Activated CD4-positive, alpha-beta T cell treated with anti-CD3 and anti-CD28 coated beads for 1 hour (primary cell): ENCODE data around the gene DOK6.

Experiments used
- DNase-seq: peaks from one replicate; pipeline ENCODE4 v3.0.0-alpha.2; 2020

DOK6 gene

DNA sequence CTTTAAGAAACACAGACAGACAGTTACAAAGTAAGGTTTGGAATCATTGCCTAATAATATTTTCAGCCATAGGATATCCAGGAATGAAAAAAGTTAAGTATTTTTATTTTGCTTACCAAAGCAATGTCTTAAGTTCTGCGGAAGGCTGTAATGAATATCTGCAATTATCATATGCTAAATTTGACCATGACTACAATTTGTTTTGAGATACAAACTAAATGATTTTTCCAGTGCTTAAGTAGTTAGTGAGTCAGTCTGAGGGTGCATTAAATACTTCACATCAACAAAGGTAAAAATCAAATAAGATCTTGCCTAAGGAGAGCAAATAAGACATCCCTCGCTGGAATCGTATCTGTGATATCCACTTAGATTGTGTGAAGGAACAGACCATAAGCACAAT, 297.0 kb downstream of the DOK6 start:
- DNase-seq = no peak

DNA sequence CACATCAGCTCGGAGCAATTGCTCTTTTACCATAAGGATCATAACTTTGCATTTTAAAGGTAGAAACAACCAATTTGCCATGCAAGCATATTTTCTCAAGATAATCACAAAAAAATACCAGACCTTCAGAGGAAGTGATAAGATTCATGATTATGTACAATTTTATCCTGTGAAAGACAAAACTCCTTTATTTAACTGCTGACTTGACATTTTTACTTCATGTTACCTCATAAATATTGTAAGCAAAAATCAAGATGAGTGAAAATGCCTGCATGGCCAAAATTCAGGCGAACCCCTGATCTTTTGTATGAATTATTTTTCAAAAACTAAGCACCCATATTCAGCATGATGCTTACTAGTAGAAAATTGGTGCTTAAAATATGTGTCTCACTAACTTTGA, 300.6 kb downstream of the DOK6 start:
- no peak for DNase-seq

DNA sequence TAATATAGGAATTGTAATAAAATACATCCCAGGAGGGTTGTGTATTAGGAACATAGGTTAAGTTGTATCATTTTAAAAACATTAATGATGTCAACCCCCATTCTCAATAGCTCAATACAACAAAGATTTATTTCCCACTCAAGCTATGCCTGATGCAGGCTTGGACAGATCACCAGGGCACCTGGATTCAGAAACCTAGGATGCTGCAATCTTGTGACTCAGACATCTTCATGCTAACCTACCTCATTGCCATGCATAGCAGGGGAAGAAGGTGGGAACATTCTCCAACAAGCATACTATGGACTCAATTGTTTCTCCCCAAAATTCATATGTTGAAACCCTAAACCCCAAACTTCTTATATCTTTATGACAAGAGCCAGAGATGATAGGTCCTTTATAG, 302.8 kb downstream of the DOK6 start:
- DNase-seq = no peak

DNA sequence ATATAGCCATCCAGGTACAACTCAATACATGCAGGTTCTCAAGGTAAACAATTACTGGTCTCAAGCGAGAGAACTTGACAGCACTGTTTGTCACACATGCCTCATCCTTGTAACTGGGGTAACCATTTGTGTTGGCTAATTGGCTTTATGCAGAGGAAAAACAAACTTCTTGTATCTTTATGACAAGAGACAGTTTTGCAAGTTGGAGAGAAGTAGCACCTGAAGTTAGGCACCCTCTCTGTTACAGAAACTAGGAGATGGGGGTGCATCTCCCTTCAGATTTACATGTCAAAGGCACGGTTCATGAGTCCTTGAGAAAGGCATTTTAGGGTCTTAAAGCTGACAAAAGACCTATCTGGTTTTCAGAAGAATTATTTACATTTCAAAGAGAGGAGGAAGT, 305.3 kb downstream of the DOK6 start:
- DNase-seq = no peak

DNA sequence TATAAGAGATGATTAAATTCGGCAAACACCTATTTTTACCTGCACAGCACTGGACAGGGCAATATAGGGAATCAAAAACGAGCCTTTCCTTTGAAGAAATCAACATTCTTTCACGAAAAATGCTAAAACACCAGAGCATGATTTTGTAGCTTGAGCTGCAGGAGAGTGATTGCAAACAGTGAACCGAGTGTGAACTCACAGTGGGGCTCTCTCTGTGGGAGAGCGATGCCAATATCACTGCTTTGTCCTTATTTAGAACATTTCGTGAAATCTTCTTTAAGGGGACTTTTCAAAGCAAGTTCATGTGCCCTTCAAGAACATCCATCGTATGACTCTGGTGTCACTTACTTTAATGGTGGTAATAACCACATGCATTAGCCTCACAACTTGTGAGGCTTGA, 308.2 kb downstream of the DOK6 start:
- no peak for DNase-seq

DNA sequence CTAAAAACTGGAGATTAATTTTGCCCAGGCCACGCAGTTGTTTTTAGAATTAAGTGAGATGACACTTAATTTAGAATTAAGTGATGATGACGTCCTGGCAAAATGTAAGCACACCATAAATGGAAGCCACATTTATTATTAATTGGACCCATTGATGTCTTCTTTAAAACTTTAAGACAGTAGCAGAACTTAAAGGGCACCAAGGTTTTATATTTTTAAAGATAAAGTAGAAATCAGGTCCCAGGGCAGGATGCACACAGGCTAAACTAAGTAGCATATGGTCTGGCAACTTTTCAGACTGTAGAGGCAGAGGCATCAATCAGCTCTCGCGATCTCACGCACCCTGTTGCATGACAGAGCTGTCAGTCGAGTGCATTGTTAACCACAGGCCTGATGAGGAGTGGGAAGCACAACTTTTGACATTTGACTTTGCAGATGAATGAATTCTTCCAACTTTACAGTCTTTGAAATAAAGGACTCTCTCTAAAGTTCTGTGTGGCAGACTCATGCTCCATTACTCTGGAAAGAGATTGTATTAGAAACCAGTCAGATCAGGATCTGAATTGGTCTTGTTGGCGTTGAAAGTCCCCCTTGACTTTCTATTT, 314.6 kb downstream of the DOK6 start:
- no peak for DNase-seq

DNA sequence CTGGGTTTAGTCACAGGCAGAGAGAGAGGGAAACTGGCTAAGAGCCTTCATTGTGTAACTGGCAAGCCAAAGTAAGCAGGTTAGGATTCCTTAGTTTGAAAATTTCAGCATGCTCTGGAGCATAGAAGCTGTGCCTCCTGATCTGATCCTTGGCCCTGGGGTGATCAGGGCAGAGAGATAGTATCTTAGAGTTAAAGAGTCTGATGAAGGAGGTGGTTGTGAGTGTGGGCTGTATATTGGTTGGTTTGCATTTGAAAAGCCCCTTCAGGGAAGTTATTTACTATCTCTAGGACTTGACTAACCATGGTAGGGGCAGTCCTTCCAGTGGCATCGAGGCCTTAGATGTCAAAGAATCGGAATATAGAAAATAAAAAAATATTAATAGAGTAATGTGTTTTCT, 316.9 kb downstream of the DOK6 start:
- no peak for DNase-seq

DNA sequence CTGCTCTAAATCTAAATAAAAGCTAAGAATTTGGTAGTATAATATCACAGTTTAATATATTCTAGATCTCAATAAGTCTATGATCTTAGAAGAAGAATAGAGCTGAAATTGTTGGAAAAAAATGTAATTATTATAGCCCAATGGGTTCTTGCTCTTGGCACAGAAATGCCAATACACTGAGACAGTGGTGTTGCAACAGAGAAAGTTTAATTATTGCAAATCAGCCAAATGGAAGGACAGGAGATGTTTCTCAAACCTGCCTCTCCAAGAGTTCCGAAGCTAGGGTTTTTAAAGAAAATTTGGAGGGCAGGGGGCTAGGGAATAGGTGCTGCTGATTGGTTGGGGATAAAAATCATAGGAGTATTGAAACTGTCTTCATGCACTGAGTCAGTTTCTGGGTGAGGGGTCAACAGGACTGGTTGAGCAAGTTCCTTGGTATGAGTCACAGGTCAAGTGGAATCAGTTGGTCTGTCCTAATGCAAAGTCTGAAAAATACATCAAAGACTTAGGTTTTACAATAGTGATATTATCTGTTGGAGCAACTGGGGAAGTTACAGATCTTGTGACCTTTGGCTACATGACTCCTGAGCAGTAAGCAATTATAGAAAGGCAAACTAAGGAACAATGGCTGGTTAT, 318.3 kb downstream of the DOK6 start:
- no peak for DNase-seq

DNA sequence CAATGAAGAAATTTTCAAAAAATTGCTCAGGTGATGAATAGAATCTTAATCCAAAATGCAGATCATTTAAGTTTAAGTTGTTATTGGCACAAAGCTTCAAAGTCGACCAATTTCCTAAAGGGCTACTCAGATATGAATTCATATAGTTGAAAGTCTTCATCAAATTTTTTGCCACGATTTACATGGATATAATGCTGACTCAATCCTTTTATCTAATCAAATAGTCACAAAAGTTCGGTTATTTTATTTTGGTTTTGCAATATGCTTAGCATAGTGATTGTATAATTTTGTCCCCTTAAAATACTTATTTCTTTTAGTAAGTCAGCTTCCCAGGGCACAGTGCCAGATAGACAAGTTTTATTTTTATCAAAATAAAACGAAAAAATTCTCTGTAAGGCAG, 319.7 kb downstream of the DOK6 start:
- DNase-seq = no peak

DNA sequence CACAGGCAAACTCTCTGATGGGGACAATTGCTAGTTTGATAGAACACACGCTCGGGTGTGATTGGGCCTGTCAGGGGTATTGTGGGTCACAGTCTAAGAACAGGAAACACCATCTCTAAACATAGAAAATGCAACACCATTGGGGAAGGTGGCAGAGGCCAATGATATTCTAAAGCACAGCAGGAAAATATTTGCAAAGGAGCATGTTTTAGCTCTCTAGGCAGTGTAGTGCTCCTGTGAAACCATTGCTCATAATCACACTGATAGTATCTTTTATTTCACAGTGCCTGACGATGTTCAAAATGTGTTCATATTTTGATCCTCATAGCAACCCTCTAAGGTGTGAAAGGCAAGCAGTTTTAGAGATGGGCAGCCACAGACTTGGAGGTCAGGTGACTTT, 322.7 kb downstream of the DOK6 start:
- no peak for DNase-seq

DNA sequence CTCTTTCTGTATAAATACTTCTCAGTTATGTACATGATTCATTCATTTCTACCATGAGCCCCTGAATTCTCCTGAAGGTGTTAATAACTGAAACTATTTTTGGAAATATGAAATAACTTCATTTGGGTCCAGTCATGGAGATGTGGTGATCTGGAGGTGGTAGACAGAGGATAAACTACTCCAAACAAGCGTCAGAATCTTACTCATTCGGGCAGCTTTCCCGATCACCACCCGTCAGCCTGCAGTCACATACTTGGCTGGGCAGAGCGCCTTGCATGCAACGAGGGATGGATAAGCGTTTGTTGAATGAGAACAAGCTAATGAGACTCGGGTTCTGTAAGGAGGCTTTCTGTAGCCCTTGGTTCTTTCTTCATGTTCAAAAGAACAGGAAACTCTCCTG, 324.3 kb downstream of the DOK6 start:
- DNase-seq = no peak

DNA sequence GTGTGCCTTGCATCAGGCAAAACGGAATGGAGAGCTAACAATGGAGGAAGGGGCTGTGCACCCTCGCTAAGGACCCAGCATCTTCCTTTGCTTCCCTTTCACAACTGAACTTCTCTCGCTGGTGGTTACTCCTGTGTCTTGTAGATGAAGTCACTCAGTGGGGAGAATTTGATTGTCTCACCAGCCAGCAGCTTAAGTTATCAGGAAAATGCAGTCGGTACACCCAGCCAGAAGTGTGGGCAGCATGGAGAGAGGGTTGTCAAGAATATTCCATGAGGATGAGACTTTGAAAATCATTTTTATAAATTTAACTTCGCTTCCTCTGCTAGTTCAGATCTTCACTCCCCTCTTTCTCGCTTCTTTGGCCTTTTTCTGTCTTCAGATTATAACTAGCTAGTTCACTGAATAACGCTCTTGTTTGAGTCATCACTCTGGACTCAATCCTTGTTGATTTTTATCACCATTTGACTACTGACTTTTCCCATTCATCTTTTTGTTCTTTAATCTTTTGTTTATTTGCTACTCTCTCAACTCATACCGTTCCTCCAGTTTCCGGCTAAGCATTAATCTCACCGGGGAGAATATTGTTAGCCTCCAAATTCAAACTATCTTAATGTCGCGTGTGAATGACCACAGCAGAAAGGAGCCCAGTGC, 325.3 kb downstream of the DOK6 start:
- DNase-seq = no peak

DNA sequence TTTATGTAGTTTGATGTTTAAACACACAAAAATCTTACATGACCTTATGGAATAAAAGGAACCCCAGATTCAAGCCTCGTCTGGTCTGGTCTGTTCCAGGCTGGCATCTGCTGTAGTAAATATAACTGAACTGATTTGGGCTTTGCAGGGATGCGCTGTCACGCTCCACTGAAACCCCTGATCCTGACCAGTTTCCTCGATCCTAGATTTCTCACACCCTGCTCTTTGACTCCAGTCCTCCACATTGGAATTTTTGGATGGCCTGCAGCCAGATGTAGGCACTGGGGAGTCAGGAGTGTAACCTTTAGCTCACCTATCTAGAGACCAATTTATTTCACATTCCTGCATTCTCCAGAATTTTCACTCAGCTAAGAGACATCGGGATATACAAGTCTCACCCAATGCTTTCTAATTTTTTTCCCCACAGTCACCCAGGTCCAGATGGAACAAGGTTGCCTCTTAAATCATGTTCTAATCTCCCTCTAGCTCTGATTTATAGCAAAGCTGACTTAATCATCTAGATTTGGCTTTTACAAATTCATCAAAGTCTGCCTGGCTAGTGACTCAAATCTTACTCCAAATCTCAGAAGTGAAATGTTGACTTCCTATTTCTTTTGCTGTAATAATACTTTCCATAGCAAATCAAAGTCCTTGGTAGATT, 327.4 kb downstream of the DOK6 start:
- no peak for DNase-seq

DNA sequence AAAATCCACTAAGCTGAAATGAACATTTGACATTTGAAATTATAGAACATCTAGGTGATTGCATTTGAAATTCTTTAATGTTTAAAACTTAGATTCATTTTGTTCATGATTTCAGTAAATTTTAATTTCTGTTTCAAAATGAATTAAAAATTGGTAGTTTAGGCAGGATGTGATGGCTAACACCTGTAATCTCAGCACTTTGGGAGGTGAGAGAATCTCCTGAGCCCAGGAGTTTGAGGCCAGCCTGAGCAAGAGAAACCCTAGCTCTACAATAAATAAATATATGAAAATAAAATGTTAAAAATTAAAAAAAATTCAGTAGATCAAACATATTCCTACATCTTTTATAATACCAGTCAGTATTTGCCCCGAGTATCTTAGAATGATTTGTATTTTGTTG, 330.0 kb downstream of the DOK6 start:
- no peak for DNase-seq

DNA sequence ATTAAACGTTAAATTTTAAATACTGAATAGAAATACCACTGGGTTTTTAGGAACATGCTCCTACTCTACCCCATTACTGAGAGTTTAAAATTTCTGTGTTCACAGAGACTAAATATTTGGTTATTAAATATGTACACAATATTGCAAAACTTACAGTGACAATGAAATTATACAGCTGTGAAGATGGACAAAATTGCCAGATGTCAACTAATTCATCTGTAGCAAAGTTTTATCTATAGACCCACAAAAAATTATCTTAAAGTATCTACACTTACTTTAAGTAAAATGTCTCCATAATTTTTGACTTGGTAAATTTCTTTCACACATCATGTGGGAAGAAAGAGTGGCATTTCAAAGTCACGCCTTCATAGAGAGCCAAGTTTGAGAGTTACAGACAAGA, 333.8 kb downstream of the DOK6 start:
- no peak for DNase-seq

DNA sequence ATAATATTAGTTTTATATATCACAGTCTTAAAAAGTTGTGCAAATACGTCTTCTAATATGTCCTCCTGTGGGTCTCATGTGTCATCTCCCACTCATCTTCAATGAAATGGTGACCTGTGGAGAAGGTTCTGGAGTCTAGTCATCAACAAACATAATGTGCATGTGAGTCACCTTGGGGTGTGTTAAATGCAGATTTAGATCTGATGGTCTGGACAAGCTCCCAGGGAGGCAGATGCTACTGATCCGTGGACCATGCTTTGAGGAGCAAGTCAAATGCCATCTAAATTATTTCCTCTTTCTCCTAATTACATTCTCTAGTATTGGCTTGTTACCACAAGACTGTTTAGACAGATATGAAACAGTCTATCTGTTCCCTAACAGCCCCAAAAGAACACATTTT, 336.0 kb downstream of the DOK6 start:
- no peak for DNase-seq

DNA sequence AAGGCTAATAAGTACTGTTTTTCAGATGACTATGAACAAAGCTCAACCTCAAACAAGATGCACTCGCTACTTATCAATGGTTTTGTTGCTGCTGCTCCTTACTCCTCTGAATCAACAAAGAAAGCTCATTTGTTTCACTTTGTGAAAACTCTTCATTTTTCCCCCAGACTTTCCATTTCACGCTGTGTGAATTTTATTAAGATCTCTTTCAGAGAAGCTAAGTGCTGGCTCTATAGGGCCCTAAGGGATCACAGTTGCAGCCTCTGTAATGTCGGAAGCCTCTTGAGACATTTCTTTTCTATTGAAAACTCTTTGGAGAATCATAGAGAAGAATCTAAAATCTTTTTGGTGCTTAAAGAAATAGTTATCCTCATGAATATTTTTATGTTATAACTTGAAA, 337.2 kb downstream of the DOK6 start:
- DNase-seq = no peak

DNA sequence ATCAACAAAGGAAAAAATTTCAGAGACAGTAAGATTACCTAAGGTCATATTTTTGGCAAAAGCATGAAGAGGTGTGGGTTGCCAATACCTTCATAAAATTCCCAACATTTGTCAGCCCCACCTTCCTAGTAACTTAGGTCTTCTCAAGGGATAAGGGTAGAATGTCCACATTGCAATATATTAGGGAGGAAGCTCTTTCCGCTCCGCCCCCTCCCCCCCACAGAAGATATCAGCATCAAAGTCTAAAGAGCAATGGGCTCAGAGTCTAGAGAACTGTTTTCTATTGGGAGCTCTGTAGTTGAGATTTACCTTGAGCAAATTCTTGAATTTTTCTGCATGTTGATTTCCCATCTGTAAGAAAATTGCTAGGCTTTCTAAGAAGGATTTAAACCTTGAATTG, 346.7 kb downstream of the DOK6 start:
- DNase-seq = no peak

DNA sequence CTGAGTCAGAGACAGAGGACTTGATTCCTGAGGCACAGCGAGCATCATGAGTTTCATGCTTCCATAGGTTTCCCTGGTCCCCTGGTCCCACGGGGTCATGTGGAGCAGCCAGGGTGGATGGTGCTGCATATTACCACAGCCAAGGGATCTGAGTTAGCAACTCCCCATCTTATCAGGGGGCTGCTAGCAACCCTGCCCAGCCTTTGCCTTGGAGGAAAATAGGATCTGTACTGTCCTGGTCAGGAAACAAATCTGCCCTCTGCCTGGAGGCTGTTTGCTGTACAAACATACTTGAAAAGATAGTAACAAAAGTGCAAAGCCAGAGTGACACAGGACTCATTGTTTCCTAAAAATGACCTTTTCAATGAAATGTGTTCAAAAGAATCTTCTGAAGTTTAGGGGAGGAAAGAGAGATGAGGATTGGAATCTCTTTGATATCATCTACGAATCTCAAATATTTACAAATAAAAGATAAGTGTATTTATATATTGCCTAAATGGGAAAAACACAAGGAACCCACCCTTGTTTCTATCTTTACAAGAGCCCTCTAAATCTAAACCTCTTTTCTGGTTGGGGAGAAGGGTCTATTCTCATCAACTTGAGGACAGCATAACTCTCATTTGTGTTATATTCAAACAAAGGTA, 352.2 kb downstream of the DOK6 start:
- no peak for DNase-seq

DNA sequence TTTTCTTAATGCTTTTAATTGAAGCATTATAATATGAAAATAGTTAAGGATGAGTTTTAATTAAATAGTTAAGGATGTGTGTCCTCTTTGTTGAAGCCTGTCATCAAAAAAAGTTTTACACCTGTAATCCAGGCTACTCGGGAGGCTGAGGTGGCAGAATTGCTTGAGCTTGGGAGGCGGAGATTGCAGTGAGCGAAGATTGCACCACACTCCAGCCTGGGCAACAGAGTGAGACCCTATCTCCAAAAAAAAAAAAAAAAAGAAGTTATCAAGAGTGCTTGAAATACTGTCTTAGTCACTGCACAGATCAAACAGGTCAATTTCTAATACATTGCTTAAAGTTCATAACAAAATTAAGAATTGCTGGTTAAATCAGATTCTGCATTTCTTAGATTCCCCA, 353.4 kb downstream of the DOK6 start:
- DNase-seq = no peak

DNA sequence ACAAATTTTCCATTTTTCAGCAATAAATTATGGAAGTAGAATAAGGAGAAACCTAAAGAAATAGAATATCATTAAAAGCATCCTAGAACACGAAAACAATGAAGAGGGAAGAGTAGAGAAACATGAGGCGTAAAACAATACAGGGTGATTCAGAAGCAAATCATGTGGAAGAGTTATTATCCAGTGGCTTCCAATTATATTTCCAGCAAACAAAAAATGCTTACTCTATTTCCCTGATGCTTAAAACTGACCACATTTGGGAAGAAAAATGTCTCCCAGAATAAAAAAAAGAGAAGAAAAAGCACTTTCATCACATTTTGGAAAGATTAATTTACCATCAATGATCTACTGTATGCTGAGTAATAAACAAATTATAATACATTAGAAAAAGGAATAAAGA, 354.4 kb downstream of the DOK6 start:
- DNase-seq = no peak

DNA sequence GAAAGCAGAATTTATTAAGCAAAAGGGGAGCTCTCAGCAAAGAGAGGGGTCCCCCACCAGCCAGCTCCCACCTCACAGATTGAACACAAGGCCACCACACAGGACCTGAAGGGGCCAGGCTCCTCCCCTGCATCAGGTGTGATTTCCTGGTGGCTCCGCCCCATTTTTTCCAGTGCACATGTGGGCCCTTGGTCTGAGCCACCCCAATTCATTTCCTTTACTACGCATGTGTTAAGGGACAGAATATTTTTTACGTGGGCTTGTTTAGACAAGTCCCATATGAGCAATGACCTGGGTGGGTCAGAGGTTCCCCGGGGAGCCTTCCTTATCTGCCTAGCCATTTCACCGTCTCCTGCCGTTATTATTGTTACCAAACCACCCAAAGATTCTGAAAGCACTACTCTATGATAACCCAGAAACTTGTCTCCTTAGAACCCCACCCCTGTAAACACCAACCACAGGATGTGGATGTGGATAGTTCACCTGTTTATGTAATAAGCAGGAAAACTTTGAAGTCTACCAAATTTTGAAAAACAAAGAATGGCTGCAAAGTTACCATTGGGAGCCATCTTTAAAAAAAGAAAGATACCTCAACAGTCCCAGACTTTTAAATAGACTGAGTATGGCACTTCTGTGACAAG, 355.3 kb downstream of the DOK6 start:
- no peak for DNase-seq

DNA sequence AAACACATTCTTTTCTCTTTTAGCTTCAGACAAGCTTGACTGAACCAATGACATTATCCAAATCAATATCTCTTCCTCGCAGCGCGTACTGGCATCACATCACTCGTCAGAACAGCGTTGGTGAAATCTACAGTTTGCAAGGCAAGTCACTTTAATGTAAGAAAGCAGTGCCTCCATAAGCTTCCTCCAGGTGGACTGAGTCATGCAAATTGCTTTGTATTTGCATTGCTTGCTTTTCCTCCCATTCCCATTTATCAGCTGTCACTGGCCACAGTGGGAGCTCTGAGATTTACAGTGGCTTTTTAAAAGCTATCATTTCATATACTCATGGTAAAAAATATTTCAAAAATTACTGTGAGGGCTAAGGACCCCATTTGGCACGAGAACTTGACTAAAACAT, 357.0 kb downstream of the DOK6 start:
- no peak for DNase-seq
